ENCODE data around the gene SLC22A12. TPM values are rescaled to one million over a fixed set of nuclear protein-coding genes. Genes with fewer than 3 reads are reported as not detected.

Gene SLC22A12
- polyA plus RNA-seq, 1 of the 3 experiments (the other 2 are of a cell fraction) = not detected

DNA sequence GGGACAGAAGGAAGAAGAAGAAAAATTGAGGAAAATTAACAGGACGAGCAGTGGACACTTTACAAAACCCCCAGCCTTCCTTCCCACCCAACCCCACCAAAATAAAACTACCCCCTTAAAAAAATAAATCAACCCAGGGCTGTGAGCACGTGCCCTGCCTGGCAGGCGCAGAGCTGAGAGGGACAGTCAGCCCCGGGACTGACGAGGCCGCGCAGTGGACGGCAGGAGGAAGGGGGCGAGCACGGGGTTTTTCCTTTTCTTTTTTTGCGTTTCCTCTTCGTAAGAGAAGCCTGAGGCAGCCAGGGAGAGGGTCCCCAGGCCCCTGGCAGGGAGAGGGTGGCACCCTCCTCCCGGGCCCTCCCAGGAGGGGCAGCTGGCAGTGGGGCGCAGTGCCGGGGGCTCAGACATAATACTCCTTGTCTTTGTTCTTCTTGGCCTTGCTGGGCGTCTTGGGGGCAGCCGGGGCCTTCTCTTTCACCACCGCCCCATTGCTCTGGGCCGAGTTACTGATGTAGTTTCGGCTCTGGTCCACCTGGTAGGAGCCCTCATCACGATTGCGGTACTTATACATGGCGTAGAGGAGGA is 15.9 kb downstream of the SLC22A12 start:
- Histone ChIP-seq H3K4me3 (ENCODE audit: low read depth in 2 of 2, low read length in 1 of 2) (no peak overlapping the region), H3K9me3 (no peaks in the 10 kb centered on the region), H3K27ac (ENCODE audit: low read depth in 2 of 2, low read length in 1 of 2) (no peak overlapping the region), H3K4me1 (ENCODE audit: control insufficient read depth in 1 of 2, insufficient read depth in 2 of 2, low read depth in 1 of 2, low read length in 1 of 2) (peaks cover 0 to 3% of the 10 kb centered on the region in 2 experiments; a peak in 1 of 4 replicates), H2AFZ (ENCODE audit: low read depth) (no peak overlapping the region), H3K36me3 (replicated peaks in 1 of 2; ENCODE audit: control insufficient read depth in 1 of 2, insufficient read depth in 2 of 2, low read length in 1 of 2) (no peaks in the 10 kb centered on the region), H3K27me3 (ENCODE audit: insufficient read depth) (0 out of 2 replicates have a peak, but pooled peaks cover 5% of the 10 kb centered on the region), H3K9ac (no peak overlapping the region), H3K9me2 (no peaks in the 10 kb centered on the region), H3F3A (replicated peaks; ENCODE audit: insufficient read depth) (no peaks in the 10 kb centered on the region), H3K79me2 (ENCODE audit: insufficient read depth) (no peaks in the 10 kb centered on the region), H3K4me2 (no peak overlapping the region), H4K20me1 (ENCODE audit: insufficient read depth) (no peaks in the 10 kb centered on the region)
- 77% methylated on average over 23 of the region's 23 CpGs for WGBS (ENCODE audit: low lambda C conversion rate)
- ChIA-PET POLR2A (no interaction called here), CTCF (interaction anchor here (1.1 kb wide), 1 partner anchor 157 kb away, joined by 3 read pairs; no protein-coding TSS in a partner anchor)
- DNase-seq = no peak
- TF ChIP-seq FOXJ3 (CRISPR knock-in tag; IDR thresholded peaks at IDR 0.05) (no peak), SIN3A (IDR thresholded peaks at IDR 0.05; ENCODE audit: borderline replicate concordance, low read depth, low read length) (no peak)

- Histone ChIP-seq H3K79me2 (ENCODE audit: insufficient read depth) (no peaks in the 10 kb centered on the region), H3K9me3 (no peaks in the 10 kb centered on the region), H3K4me3 (ENCODE audit: low read depth in 2 of 2, low read length in 1 of 2) (no peak overlapping the region), H3K9me2 (no peaks in the 10 kb centered on the region), H3K4me1 (ENCODE audit: control insufficient read depth in 1 of 2, insufficient read depth in 2 of 2, low read depth in 1 of 2, low read length in 1 of 2) (peaks cover 0 to 3% of the 10 kb centered on the region in 2 experiments; a peak in 1 of 4 replicates), H3K27me3 (ENCODE audit: insufficient read depth) (0 out of 2 replicates have a peak, but pooled peaks cover 5% of the 10 kb centered on the region), H3K36me3 (replicated peaks in 1 of 2; ENCODE audit: control insufficient read depth in 1 of 2, insufficient read depth in 2 of 2, low read length in 1 of 2) (no peaks in the 10 kb centered on the region), H3K9ac (no peak overlapping the region), H3K27ac (ENCODE audit: low read depth in 2 of 2, low read length in 1 of 2) (no peak overlapping the region; a peak in 1 of 4 replicates), H3F3A (replicated peaks; ENCODE audit: insufficient read depth) (no peaks in the 10 kb centered on the region), H3K4me2 (no peak overlapping the region), H2AFZ (ENCODE audit: low read depth) (no peak overlapping the region), H4K20me1 (ENCODE audit: insufficient read depth) (no peaks in the 10 kb centered on the region)
- no peak for DNase-seq
- ChIA-PET POLR2A (no interaction called here), CTCF (no interaction called here)
- WGBS (ENCODE audit: low lambda C conversion rate) = 84% methylated on average over 32 of the region's 55 CpGs
- TF ChIP-seq, protein P1, sequence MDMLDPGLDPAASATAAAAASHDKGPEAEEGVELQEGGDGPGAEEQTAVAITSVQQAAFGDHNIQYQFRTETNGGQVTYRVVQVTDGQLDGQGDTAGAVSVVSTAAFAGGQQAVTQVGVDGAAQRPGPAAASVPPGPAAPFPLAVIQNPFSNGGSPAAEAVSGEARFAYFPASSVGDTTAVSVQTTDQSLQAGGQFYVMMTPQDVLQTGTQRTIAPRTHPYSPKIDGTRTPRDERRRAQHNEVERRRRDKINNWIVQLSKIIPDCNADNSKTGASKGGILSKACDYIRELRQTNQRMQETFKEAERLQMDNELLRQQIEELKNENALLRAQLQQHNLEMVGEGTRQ (IDR thresholded peaks at IDR 0.05; ENCODE audit: borderline replicate concordance, low read depth, low read length) = no peak
- TF ChIP-seq EZH2phosphoT487 (IDR thresholded peaks at IDR 0.05; ENCODE audit: borderline replicate concordance, low read depth) (no peak), GABPA (IDR thresholded peaks at IDR 0.05; ENCODE audit: low read depth) (no peak), RCOR1 (IDR thresholded peaks at IDR 0.05; ENCODE audit: low read length) (no peak)
Observed at GRCh38 chr11:64607381-64607985, 16.5 kb downstream of the SLC22A12 start.

DNA sequence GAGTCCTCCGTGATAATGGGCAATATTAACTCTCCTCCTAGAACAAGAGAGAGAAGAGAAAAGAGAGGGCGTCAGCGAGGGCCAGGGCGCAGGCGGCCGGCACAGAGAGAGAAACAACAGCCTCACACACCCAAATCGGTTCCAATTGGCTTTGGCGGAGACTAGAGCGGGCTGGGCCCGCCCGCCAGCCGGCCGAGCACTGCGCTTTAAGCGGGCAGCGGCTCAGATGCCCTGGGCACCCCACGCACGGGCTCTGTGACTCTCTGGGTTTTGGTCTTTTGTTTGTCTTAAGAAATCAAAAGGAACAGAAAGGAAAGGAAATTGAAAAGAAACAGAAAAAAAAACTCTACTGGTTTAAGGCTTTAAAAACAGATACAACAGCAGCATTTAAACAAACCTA is 17.0 kb downstream of the SLC22A12 start:
- CTCF ChIA-PET = no interaction called here
- Histone ChIP-seq H3F3A (replicated peaks; ENCODE audit: insufficient read depth) (no peaks in the 10 kb centered on the region), H3K9ac (no peak overlapping the region)

More for the DNA sequence above, 17.0 kb downstream of the SLC22A12 start:
- Histone ChIP-seq H3K4me2 (no peak overlapping the region), H3K4me1 (ENCODE audit: control insufficient read depth in 1 of 2, insufficient read depth in 2 of 2, low read depth in 1 of 2, low read length in 1 of 2) (peaks cover 0 to 3% of the 10 kb centered on the region in 2 experiments; a peak in 1 of 4 replicates), H3K27me3 (ENCODE audit: insufficient read depth) (0 out of 2 replicates have a peak, but pooled peaks cover 5% of the 10 kb centered on the region), H3K4me3 (ENCODE audit: low read depth in 2 of 2, low read length in 1 of 2) (no peak overlapping the region), H3K79me2 (ENCODE audit: insufficient read depth) (no peaks in the 10 kb centered on the region), H3K9me3 (no peaks in the 10 kb centered on the region), H3K27ac (ENCODE audit: low read depth in 2 of 2, low read length in 1 of 2) (no peak overlapping the region; a peak in 1 of 4 replicates), H3K9me2 (no peaks in the 10 kb centered on the region), H4K20me1 (ENCODE audit: insufficient read depth) (no peaks in the 10 kb centered on the region), H3K36me3 (replicated peaks in 1 of 2; ENCODE audit: control insufficient read depth in 1 of 2, insufficient read depth in 2 of 2, low read length in 1 of 2) (no peaks in the 10 kb centered on the region), H2AFZ (ENCODE audit: low read depth) (no peak overlapping the region)
- 85% methylated on average over 18 of the region's 18 CpGs for WGBS (ENCODE audit: low lambda C conversion rate)
- TF ChIP-seq RXRA (IDR thresholded peaks at IDR 0.05; ENCODE audit: borderline replicate concordance, low read depth) = no peak
- TF ChIP-seq FOXJ3 (CRISPR knock-in tag; IDR thresholded peaks at IDR 0.05) = no peak
- no peak for TF ChIP-seq MEF2A (IDR thresholded peaks at IDR 0.05; ENCODE audit: borderline replicate concordance, low read depth)
- no peak for TF ChIP-seq NFIC (IDR thresholded peaks at IDR 0.05; ENCODE audit: borderline replicate concordance)
- TF ChIP-seq YY1 (IDR thresholded peaks at IDR 0.05; ENCODE audit: low read depth) = no peak
- no peak for TF ChIP-seq TAF1 (IDR thresholded peaks at IDR 0.05; ENCODE audit: borderline replicate concordance, low read depth, low read length)
- no peak for TF ChIP-seq MXI1 (IDR thresholded peaks at IDR 0.05; ENCODE audit: low read depth, low read length)
- no peak for TF ChIP-seq GABPA (IDR thresholded peaks at IDR 0.05; ENCODE audit: low read depth)
- TF ChIP-seq SMC3 (IDR thresholded peaks at IDR 0.05; ENCODE audit: low read depth, low read length) = no peak
- no peak for TF ChIP-seq RFX5 (IDR thresholded peaks at IDR 0.05; ENCODE audit: low read length)
- no peak for TF ChIP-seq RAD21 (IDR thresholded peaks at IDR 0.05; ENCODE audit: low read length)
- POLR2A ChIA-PET = no interaction called here
- no peak for DNase-seq
